K562 (cell line): ENCODE results near the gene ANKRD12. TPM values are rescaled to one million over a fixed set of nuclear protein-coding genes. Genes with fewer than 3 reads are reported as not detected.

Source experiments
- C11orf30 ChIP-seq: fragments of 450-650 bp; IDR thresholded peaks from 2 replicates; pipeline ENCODE4 v1.6.1; 2016; ENCODE audit warnings: low read depth, mild to moderate bottlenecking
- CTCFL ChIP-seq: IDR thresholded peaks from 2 replicates; pipeline ENCODE4 v1.6.1; 2011; ENCODE audit warnings: borderline replicate concordance, low read depth, mild to moderate bottlenecking, moderate library complexity, low read length; ENCODE audit not compliant: insufficient read depth, poor library complexity, severe bottlenecking
- PPARD ChIP-seq: fragments of 250-450 bp; sonication (Bioruptor Pico); IDR thresholded peaks from 2 replicates; pipeline ENCODE4 v1.8.0; 2022; ENCODE audit warnings: inconsistent platforms, mild to moderate bottlenecking, moderate library complexity
- RAD21 ChIP-seq, 2 experiments: fragments of 250-450 bp in 1 of 2; fragments of 450-650 bp in 1 of 2; sonication (Bioruptor Pico) in 1 of 2; formaldehyde crosslinking in 1 of 2; IDR thresholded peaks in 1 of 2; conservative IDR thresholded peaks in 1 of 2; 2 replicates each; pipeline versions ENCODE4 v1.4.0 to v1.8.0; 2020 to 2022; ENCODE audit warnings: mild to moderate bottlenecking in 2 of 2, moderate library complexity in 1 of 2
- RCOR1 ChIP-seq, 2 experiments: IDR thresholded peaks; 2 replicates each; pipeline ENCODE4 v1.6.1; 2012; ENCODE audit warnings: low read depth in 2 of 2, low read length in 2 of 2, borderline replicate concordance in 1 of 2, improper control_type of control experiment in 1 of 2
- SOX6 ChIP-seq: fragments of 450-650 bp; IDR thresholded peaks from 2 replicates; pipeline ENCODE4 v1.6.1; 2014; ENCODE audit warnings: mild to moderate bottlenecking
- TCF7L2 ChIP-seq: fragments of 150-350 bp; IDR thresholded peaks from 2 replicates; pipeline ENCODE4 v1.6.1; 2016; ENCODE audit warnings: low read depth, mild to moderate bottlenecking, low read length, moderate library complexity
- ZBTB12 ChIP-seq: fragments of 250-450 bp; sonication (Bioruptor Pico); IDR thresholded peaks from 2 replicates; pipeline ENCODE4 v1.4.0; 2020
- ZBTB34 ChIP-seq: fragments of 250-450 bp; sonication (Bioruptor Pico); IDR thresholded peaks from 2 replicates; pipeline ENCODE4 v1.8.0; 2021; ENCODE audit warnings: mild to moderate bottlenecking, moderate library complexity
- ZBTB40 ChIP-seq, 2 experiments: fragments of 450-650 bp in 1 of 2; sonication (generic) in 1 of 2; formaldehyde crosslinking in 1 of 2; IDR thresholded peaks; 2 replicates each; pipeline versions ENCODE4 v1.7.1 to v1.9.0; 2016 to 2022; ENCODE audit warnings: inconsistent platforms in 1 of 2, mild to moderate bottlenecking in 1 of 2, missing genetic modification reagents in 1 of 2
- ZNF274 ChIP-seq: IDR thresholded peaks from 2 replicates; pipeline ENCODE4 v1.6.1; 2011; ENCODE audit warnings: low read depth, mild to moderate bottlenecking, low read length, moderate library complexity, borderline replicate concordance
- ZNF717 ChIP-seq: fragments of 250-450 bp; sonication (Bioruptor Pico); IDR thresholded peaks from 2 replicates; pipeline ENCODE4 v1.5.0; 2021
- polyA plus RNA-seq, 8 experiments: library from polyadenylated mRNA; depleted of rRNA in 4 of 8; stranded (reverse) in 5 of 8; unstranded in 3 of 8; fragments of >200 nt; fragmentation: Nextera tagmentation in 2 of 8; fragmentation: Illumina TruSeq in 1 of 8; extraction: Ambion mirVana in 2 of 8; extraction: Trizol in 1 of 8; gene quantifications; 2 replicates each; pipeline versions ENCODE4 v1.2.1 to v1.2.3, GENCODE V29; 2011 to 2014; ENCODE audit warnings: inconsistent platforms in 1 of 8, missing spikeins in 1 of 8
- total RNA-seq, 7 experiments: library from RNA; depleted of rRNA in 6 of 7; stranded (reverse); fragments of >200 nt in 6 of 7; fragmentation: Illumina TruSeq in 2 of 7; extraction: Trizol in 2 of 7; gene quantifications; 2 replicates each; pipeline versions ENCODE4 v1.2.1 to v1.2.3, GENCODE V29; 2011 to 2021; ENCODE audit warnings: low replicate concordance in 1 of 7

Gene ANKRD12
- total and polyA plus RNA-seq, 9 of the 15 experiments (the other 6 are each of a cell fraction or from before 2014, with no cell fraction given), result 6.6 to 28.2 (median 16.0) TPM

- TF ChIP-seq RCOR1 (IDR thresholded peaks at IDR 0.05; ENCODE audit: borderline replicate concordance in 1 of 2, low read depth in 2 of 2, low read length in 2 of 2) (no peak), C11orf30 (no peak), ZBTB34 (CRISPR knock-in tag) (no peak), ZNF274 (no peak), ZBTB12 (CRISPR knock-in tag) (0 out of 2 replicates have a peak, but pooled peaks have one; percentile 61), CTCFL (no peak), RAD21 (CRISPR knock-in tag; conservative IDR thresholded peaks at IDR 0.05 in 1 of 2, IDR thresholded peaks at IDR 0.05 in 1 of 2) (no peak), PPARD (CRISPR knock-in tag) (no peak), SOX6 (no peak), ZNF717 (CRISPR knock-in tag) (0 out of 2 replicates have a peak, but pooled peaks have one; percentile 32), TCF7L2 (no peak), ZBTB40 (IDR thresholded peaks at IDR 0.05) (peak; percentile 86), ZBTB40 (CRISPR knock-in tag; IDR thresholded peaks at IDR 0.05) (no peak)
These were observed 34.7 kb upstream of the ANKRD12 start (continued) for GRCh38 chr18:9101730-9102507.
